Heart left ventricle (tissue), 16 donors: ENCODE measurements around the gene KHDC1. TPM values are rescaled to one million over a fixed set of nuclear protein-coding genes. Genes with fewer than 3 reads are reported as not detected.
A peak's percentile ranks its signal among the peaks of the same experiment; 100 is the strongest.
"Not testable (repeated sequence)": the region's sequence is repeated elsewhere in the genome, so short reads cannot be mapped to it uniquely, and the experiment has no call there.

Source experiments
- ATAC-seq, 4 donors: fragments of 200-7000 bp; cut with Tn5 transposase; one replicate each; pipeline ENCODE4 v1.9.1; 2020 to 2022; ENCODE audit warnings: moderate library complexity in 4 of 4, mild to moderate bottlenecking in 3 of 4, moderate number of reproducible peaks in 1 of 4
- DNase-seq, 5 donors: peaks; one replicate each; pipeline ENCODE4 v3.0.0-alpha.2; 2020
- H3K27ac ChIP-seq, 12 donors: fragments of 200-600 bp; sonication (generic) in 4 of 12; one replicate each; pipeline versions ENCODE4 v1.5.0 to v1.8.0; 2016 to 2022; ENCODE audit warnings: mild to moderate bottlenecking in 2 of 12
- H3K27me3 ChIP-seq, 9 donors: fragments of 200-600 bp; sonication (generic) in 2 of 9; one replicate each; pipeline versions ENCODE4 v1.5.1 to v1.8.0; 2016 to 2022; ENCODE audit warnings: mild to moderate bottlenecking in 3 of 9
- H3K36me3 ChIP-seq, 9 donors: fragments of 200-600 bp; sonication (generic) in 2 of 9; one replicate each; pipeline versions ENCODE4 v1.5.0 to v1.8.0; 2018 to 2022; ENCODE audit warnings: mild to moderate bottlenecking in 2 of 9
- H3K4me1 ChIP-seq, 12 donors: fragments of 200-600 bp; sonication (generic) in 4 of 12; one replicate each; pipeline versions ENCODE4 v1.5.0 to v1.8.0; 2016 to 2022; ENCODE audit warnings: mild to moderate bottlenecking in 3 of 12
- H3K4me3 ChIP-seq, 12 donors: fragments of 200-600 bp; sonication (generic) in 4 of 12; one replicate each; pipeline versions ENCODE4 v1.5.0 to v1.8.0; 2017 to 2022; ENCODE audit warnings: mild to moderate bottlenecking in 9 of 12, moderate library complexity in 4 of 12
- H3K9me3 ChIP-seq, 12 donors: fragments of 200-600 bp; sonication (generic) in 4 of 12; one replicate each; pipeline versions ENCODE4 v1.5.0 to v1.8.0; 2016 to 2022; ENCODE audit warnings: mild to moderate bottlenecking in 1 of 12
- POLR2A ChIP-seq, 2 donors: fragments of 450-650 bp; IDR thresholded peaks; one replicate each; pipeline ENCODE4 v1.6.1; 2017; ENCODE audit warnings: antibody characterized with exemption in 2 of 2, mild to moderate bottlenecking in 2 of 2, moderate library complexity in 2 of 2
- WGBS, 4 donors: extraction: QIAGEN DNeasy Blood & Tissue Kit in 2 of 4; methylation state at CpG; one replicate each; pipeline versions ENCODE4 v1.1.5 to v1.1.7; 2013 to 2018; 5-methylcytosine and 5-hydroxymethylcytosine counted together
- intact Hi-C, 10 donors: fragments of 100-400 bp; cut with DNase I; formaldehyde crosslinking; loops; one replicate each; pipeline versions ENCODE4 v1.11.1 to v1.14.2; 2022
- long read RNA-seq, 3 donors: library from polyadenylated mRNA; unstranded; transcript quantifications; one replicate each; pipeline ENCODE4 v2.0.0, GENCODE V29; 2020 to 2021
- polyA plus RNA-seq, 2 donors: library from polyadenylated mRNA; stranded (reverse); fragments of 200-250 nt; gene quantifications; one replicate each; pipeline ENCODE4 v1.2.3, GENCODE V29; 2013
- total RNA-seq, 9 donors: library from RNA; depleted of rRNA in 2 of 9; stranded (reverse); fragments of >200 nt in 2 of 9; fragmentation: NEBNext Ultra II Directional in 3 of 9; extraction: Animal tissue kit (Norgen Biotek cat#: 25700) in 3 of 9; gene quantifications; one replicate each; pipeline versions ENCODE4 v1.1.0 to v1.2.4, GENCODE V29; 2016 to 2023
- TF ChIP-seq, protein P1 (sequence below), 12 donors: fragments of 200-600 bp; sonication (generic) in 4 of 12; IDR thresholded peaks; one replicate each; pipeline versions ENCODE4 v1.5.0 to v1.8.0; 2018 to 2022; ENCODE audit warnings: antibody characterized with exemption in 12 of 12, mild to moderate bottlenecking in 5 of 12
- donor health status: ischemic (EF 13 %, LVEDD 7.1; RV severe dilation, severe dysfunction).
- donor health status: healthy with polysubstance abuse.
- donor health status: DM: no; HTN: yes; CAD: no.
- donor health status: DM: no; HTN: no; CAD: no.
- donor health status: ischemic (EF 25% LVEDD 6.9; RV normal size, moderate dysfunction).
- donor health status: ischemic (EF 25% LVEDD 5.7; RV mildly dilated, moderate dysfunction).
- donor health status: healthy.
- donor health status: DM: yes; HTN: yes; CAD: no.
- donor health status: ischemic (EF 35%, LVEDD 5.7; RV mildly dilated, moderate dysfunction).
- donor health status: nonischemic (EF 11% LVEDD 7.7; RV severe dilation, severe dysfunction).
- donor health status: DM: yes; HTN: yes; CAD: no.
- donor health status: PGD.
- donor health status: ischemic (EF 29% LVEDD 5.4; RV normal size, mild dysfunction).
- donor health status: nonischemic (EF 23%, LVEDD 6.1; RV moderate dilation, normal function).

KHDC1 gene, protein sequence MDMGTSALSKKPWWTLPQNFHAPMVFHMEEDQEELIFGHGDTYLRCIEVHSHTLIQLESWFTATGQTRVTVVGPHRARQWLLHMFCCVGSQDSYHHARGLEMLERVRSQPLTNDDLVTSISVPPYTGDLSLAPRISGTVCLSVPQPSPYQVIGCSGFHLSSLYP
- total RNA-seq: 1 to 10 TPM in 2 of 9 donors, under 1 TPM in 4, not detected in 3; 0.25 to 1.1 (median 0.70) TPM
- polyA plus RNA-seq: 1 to 10 TPM in 1 of 2 donors, under 1 TPM in 1; 0.80 to 1.1 TPM
- long read RNA-seq, donor 1, partial matches to known transcripts: 0 of 2 reads
- long read RNA-seq, donor 1, other reads (novel, unspliced or antisense): 0 of 2 reads
- long read RNA-seq, donor 2, partial matches to known transcripts: 0 of 2 reads
- long read RNA-seq, donor 2, other reads (novel, unspliced or antisense): 1 of 2 reads
- long read RNA-seq, donor 3: 0 reads

DNA sequence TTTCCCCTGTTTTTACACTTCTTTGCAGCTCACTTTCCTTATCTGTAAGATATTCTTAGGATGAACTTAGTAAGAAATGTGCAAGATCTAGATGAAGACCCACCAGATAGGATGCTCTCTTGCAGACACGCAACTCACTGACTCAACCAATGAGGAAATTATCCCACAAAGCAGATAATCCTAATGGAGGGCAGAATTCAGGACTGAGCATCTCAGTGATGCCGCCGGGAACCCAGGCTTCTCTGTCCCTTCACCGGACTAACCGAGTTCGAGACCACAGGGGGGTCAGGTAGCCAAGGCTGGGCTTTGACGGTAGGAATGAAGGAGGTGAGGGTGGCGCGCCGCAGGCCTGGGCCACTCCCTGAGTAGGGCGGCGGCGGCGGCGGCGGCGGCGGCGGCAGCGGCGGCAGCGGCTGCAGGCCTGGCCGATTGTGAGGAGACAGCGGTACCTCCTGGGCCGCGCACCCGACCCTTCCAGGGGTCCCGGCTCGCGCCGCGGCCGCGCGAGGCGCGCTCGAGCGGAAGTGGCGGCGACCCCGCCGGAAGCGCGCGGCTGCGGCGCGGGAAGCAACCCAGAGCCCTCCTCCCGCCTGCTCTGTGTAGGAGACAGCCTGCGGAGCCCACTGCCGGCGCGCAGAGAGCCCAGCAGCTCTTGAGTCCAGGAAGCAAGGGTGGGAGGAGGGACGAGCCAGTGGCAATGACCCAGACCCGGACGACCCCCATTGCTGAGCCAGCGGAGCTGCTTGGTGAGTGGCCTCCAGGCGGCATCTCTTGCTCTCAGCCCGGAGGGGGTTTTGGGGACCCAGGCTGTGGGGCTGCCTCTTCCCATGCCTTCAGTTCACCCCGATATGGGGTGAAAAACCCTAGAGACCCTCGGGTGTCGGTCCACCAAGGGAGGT lies at the start of gene KHDC1:
Gene KHDC1 (minus strand): TSS at position 526 of the 899 bp plus-strand sequence. CDS start 20,679 bp downstream, outside the sequence.
- DNase-seq (peak; percentile 27 to 76 (median 55)), ATAC-seq (peak; percentile 64 to 95 (median 88))
- Histone ChIP-seq H3K4me3 (peak within 1 kb of the TSS; percentile 48 to 85 (median 70)), H3K9me3 (no peaks in the 10 kb centered on the region), H3K4me1 (peaks cover 0 to 14% (median 6%) of the 10 kb centered on the region in 12 donors), H3K27ac (peak within 1 kb of the TSS in 8 of 12 donors; percentile 8 to 59 (median 46)), H3K36me3 (no peaks in the 10 kb centered on the region), H3K27me3 (no peaks in the 10 kb centered on the region)
- 1 to 6% (median 2%) methylated on average over 14 to 63 of the region's 63 CpGs for WGBS, 4 donors
- no peak for TF ChIP-seq POLR2A (IDR thresholded peaks at IDR 0.05)
- TF ChIP-seq, protein P1, sequence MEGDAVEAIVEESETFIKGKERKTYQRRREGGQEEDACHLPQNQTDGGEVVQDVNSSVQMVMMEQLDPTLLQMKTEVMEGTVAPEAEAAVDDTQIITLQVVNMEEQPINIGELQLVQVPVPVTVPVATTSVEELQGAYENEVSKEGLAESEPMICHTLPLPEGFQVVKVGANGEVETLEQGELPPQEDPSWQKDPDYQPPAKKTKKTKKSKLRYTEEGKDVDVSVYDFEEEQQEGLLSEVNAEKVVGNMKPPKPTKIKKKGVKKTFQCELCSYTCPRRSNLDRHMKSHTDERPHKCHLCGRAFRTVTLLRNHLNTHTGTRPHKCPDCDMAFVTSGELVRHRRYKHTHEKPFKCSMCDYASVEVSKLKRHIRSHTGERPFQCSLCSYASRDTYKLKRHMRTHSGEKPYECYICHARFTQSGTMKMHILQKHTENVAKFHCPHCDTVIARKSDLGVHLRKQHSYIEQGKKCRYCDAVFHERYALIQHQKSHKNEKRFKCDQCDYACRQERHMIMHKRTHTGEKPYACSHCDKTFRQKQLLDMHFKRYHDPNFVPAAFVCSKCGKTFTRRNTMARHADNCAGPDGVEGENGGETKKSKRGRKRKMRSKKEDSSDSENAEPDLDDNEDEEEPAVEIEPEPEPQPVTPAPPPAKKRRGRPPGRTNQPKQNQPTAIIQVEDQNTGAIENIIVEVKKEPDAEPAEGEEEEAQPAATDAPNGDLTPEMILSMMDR (IDR thresholded peaks at IDR 0.05): peak in 1 of 12 donors; percentile 4
- intact Hi-C loops: no loop called here

DNA sequence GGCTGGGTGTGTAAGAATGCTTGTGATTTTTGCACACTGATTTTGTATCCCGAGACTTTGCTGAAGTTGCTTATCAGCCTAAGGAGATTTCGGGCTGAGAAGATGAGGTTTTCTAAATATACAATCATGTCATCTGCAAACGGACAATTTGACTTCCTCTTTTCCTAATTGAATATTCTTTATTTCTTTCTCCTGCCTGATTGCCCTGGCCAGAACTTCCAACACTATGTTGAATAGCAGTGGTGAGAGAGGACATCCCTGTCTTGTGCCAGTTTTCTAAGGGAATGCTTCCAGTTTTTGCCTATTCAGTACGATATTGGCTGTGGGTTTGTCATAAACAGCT lies 47.5 kb upstream of the KHDC1 start:
- H3K36me3 ChIP-seq, intact Hi-C loops, ATAC-seq, H3K9me3 ChIP-seq, DNase-seq, H3K27ac ChIP-seq: not testable (repeated sequence)
- H3K4me1 ChIP-seq: peaks cover 0 to 24% (median 3%) of the 10 kb centered on the region in 12 donors
- H3K27me3 ChIP-seq: peaks cover 7 to 46% (median 27%) of the 10 kb centered on the region in 9 donors
- H3K4me3 ChIP-seq: peak overlapping the region; percentile 29 to 74 (median 54)
- 10 to 26% (median 18%) methylated on average over 4 of the region's 4 CpGs for WGBS, 4 donors

DNA sequence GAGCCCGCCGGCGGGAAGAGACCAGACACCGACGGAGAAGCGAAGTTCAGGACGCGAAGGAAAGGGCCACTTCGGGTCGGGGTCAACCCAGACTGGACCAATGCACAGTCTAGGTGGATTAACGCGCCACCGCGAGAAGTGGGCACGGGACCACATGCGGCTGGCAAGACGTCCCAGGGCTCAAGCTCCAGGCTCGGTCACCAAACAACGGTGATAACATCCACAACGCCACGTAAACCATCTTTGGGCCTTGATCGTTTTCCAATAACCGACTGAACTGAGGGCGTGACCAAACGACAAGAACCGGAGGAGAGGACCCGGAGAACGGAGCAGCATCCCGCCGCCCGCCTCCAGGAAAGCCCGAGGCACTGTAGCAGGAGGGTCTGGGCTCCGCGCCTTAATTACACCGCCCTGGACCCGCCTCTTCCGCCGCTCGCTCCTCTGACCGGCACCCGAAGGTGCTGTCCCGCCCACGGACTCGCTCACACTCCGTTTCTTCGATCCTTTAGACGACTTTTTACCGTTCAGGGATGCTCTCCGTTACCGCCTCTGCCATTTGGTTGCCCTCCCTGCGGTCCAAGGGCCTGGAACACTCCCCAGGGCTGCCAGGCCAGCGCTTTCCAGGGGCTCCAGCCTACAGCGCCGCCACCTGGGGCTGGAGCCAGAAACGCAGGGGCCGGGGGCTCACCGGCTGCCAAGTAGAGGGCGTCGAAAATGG lies 46.9 kb upstream of the KHDC1 start:
- Histone ChIP-seq H3K27ac (no peak overlapping the region), H3K4me3 (peak overlapping the region; percentile 29 to 74 (median 54)), H3K9me3 (no peaks in the 10 kb centered on the region), H3K36me3 (no peaks in the 10 kb centered on the region), H3K4me1 (peaks cover 0 to 22% (median 3%) of the 10 kb centered on the region in 12 donors), H3K27me3 (peaks cover 5 to 41% (median 22%) of the 10 kb centered on the region in 9 donors)
- intact Hi-C loops: no loop called here
- TF ChIP-seq, protein P1 (IDR thresholded peaks at IDR 0.05): peak in 5 of 12 donors; percentile 14 to 47 (median 34)
- TF ChIP-seq POLR2A (IDR thresholded peaks at IDR 0.05): no peak
- WGBS, 4 donors: 0 to 1% (median 1%) methylated on average over 29 to 59 of the region's 59 CpGs
- DNase-seq: peak; percentile 30 to 69 (median 47)
- ATAC-seq: peak; percentile 82 to 91 (median 90)

DNA sequence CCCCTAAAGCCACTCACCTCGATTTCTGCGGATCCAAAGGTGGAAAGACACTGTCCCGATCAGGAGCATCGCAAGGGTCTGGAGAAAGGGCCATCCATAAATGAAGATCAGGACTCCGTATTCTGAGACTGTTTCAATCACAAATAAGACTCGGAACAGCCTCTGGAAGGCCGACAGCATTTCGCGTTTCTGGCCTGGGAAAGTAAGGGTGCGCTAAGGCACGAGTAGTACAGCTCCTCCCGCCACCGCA lies 46.5 kb upstream of the KHDC1 start:
- peak in 3 of 4 donors; percentile 11 to 63 (median 47) for ATAC-seq
- H3K27me3 ChIP-seq: peaks cover under 1 to 36% (median 17%) of the 10 kb centered on the region in 9 donors
- H3K27ac ChIP-seq: no peak overlapping the region
- WGBS, 4 donors: 3 to 6% (median 5%) methylated on average over 7 to 13 of the region's 13 CpGs
- TF ChIP-seq, protein P1 (IDR thresholded peaks at IDR 0.05): no peak
- no peak for TF ChIP-seq POLR2A (IDR thresholded peaks at IDR 0.05)
- intact Hi-C loops: no loop called here
- H3K4me3 ChIP-seq: peak overlapping the region in 11 of 12 donors; percentile 38 to 74 (median 55)
- peaks cover 0 to 17% (median 3%) of the 10 kb centered on the region in 12 donors for H3K4me1 ChIP-seq
- DNase-seq: no peak
- no peaks in the 10 kb centered on the region for H3K9me3 ChIP-seq
- H3K36me3 ChIP-seq: no peaks in the 10 kb centered on the region
